HepG2 (cell line): ENCODE data around the gene ASPHD1. TPM values are rescaled to one million over a fixed set of nuclear protein-coding genes. Genes with fewer than 3 reads are reported as not detected.

Experiments
- FIP1L1 ChIP-seq: fragments of 200-400 bp; formaldehyde crosslinking; IDR thresholded peaks from 2 replicates; pipeline ENCODE4 v1.6.1; 2018; ENCODE audit warnings: low read depth, mild to moderate bottlenecking, low read length, moderate library complexity, borderline replicate concordance; ENCODE audit not compliant: insufficient read depth
- FOXO4 ChIP-seq: sonication (generic); formaldehyde crosslinking; conservative IDR thresholded peaks from 2 replicates; pipeline ENCODE4 v1.8.1; 2023; ENCODE audit warnings: missing genetic modification reagents
- GMEB2 ChIP-seq: IDR thresholded peaks from 2 replicates; pipeline ENCODE4 v1.6.1; 2016; ENCODE audit warnings: missing biosample characterization, missing genetic modification reagents, low read depth
- HMGA1 ChIP-seq: sonication (generic); formaldehyde crosslinking; conservative IDR thresholded peaks from 2 replicates; pipeline ENCODE4 v1.4.0; 2020; ENCODE audit warnings: missing genetic modification reagents
- KDM3A ChIP-seq: IDR thresholded peaks from 2 replicates; pipeline ENCODE4 v1.6.1; 2018; ENCODE audit warnings: low read depth, missing compliant biosample characterization
- MIER3 ChIP-seq: IDR thresholded peaks from 2 replicates; pipeline ENCODE4 v1.6.1; 2016; ENCODE audit warnings: missing compliant biosample characterization, borderline replicate concordance
- MTF1 ChIP-seq: sonication (generic); formaldehyde crosslinking; IDR thresholded peaks from 2 replicates; pipeline ENCODE4 v1.5.0; 2020; ENCODE audit warnings: missing genetic modification reagents
- MTF2 ChIP-seq: sonication (generic); formaldehyde crosslinking; IDR thresholded peaks from 2 replicates; pipeline ENCODE4 v1.5.0; 2020; ENCODE audit warnings: missing genetic modification reagents, borderline replicate concordance
- NCOA1 ChIP-seq: sonication (generic); formaldehyde crosslinking; IDR thresholded peaks from 2 replicates; pipeline ENCODE4 v1.9.0; 2021; ENCODE audit warnings: missing genetic modification reagents
- NPAS2 ChIP-seq: sonication (generic); formaldehyde crosslinking; IDR thresholded peaks from 2 replicates; pipeline ENCODE4 v1.8.0; 2022; ENCODE audit warnings: mild to moderate bottlenecking, missing genetic modification reagents, borderline replicate concordance
- REL ChIP-seq: sonication (generic); formaldehyde crosslinking; conservative IDR thresholded peaks from 2 replicates; pipeline ENCODE4 v1.8.0; 2022; ENCODE audit warnings: mild to moderate bottlenecking, missing genetic modification reagents, moderate library complexity
- RERE ChIP-seq: IDR thresholded peaks from 2 replicates; pipeline ENCODE4 v1.6.1; 2016; ENCODE audit warnings: low read depth, missing genetic modification reagents, missing compliant biosample characterization
- SKI ChIP-seq: fragments of 450-650 bp; IDR thresholded peaks from one replicate; pipeline ENCODE4 v1.6.1; 2018; ENCODE audit warnings: mild to moderate bottlenecking; ENCODE audit not compliant: partially characterized antibody
- SMC3 ChIP-seq: IDR thresholded peaks from 2 replicates; pipeline ENCODE4 v1.6.1; 2011; ENCODE audit warnings: low read length, improper control_type of control experiment
- TAF15 ChIP-seq: fragments of 200-400 bp; formaldehyde crosslinking; IDR thresholded peaks from one replicate; pipeline ENCODE4 v1.6.1; 2018; ENCODE audit warnings: mild to moderate bottlenecking, low read depth, low read length; ENCODE audit not compliant: poor library complexity, severe bottlenecking
- TGIF2 ChIP-seq: IDR thresholded peaks from 2 replicates; pipeline ENCODE4 v1.6.1; 2016; ENCODE audit warnings: control low read depth, missing compliant biosample characterization
- YEATS2 ChIP-seq: sonication (generic); formaldehyde crosslinking; IDR thresholded peaks from 2 replicates; pipeline ENCODE4 v1.4.0; 2020; ENCODE audit warnings: missing genetic modification reagents, borderline replicate concordance
- ZNF143 ChIP-seq: sonication (generic); formaldehyde crosslinking; IDR thresholded peaks from 2 replicates; pipeline ENCODE4 v1.4.0; 2020; ENCODE audit warnings: missing genetic modification reagents
- ZNF460 ChIP-seq: sonication (generic); formaldehyde crosslinking; IDR thresholded peaks from 2 replicates; pipeline ENCODE4 v1.5.1; 2020; ENCODE audit warnings: missing genetic modification reagents, mild to moderate bottlenecking, borderline replicate concordance
- ZNF513 ChIP-seq: sonication (generic); formaldehyde crosslinking; conservative IDR thresholded peaks from 2 replicates; pipeline ENCODE4 v1.5.0; 2020; ENCODE audit warnings: missing genetic modification reagents
- polyA plus RNA-seq, 8 experiments: library from polyadenylated mRNA; depleted of rRNA in 3 of 8; stranded (reverse) in 7 of 8; unstranded in 1 of 8; fragments of >200 nt; fragmentation: Illumina TruSeq in 4 of 8; extraction: Trizol in 4 of 8; gene quantifications; 2 replicates each; pipeline versions ENCODE4 v1.2.1 to v1.2.3, GENCODE V29; 2011 to 2016; ENCODE audit warnings: low read depth in 4 of 8, missing spikeins in 1 of 8, mixed read lengths in 1 of 8; ENCODE audit not compliant: insufficient read depth in 1 of 8
- total RNA-seq, 5 experiments: library from RNA; depleted of rRNA; stranded (reverse); fragments of >200 nt; fragmentation: Illumina TruSeq; extraction: Trizol; gene quantifications; 2 replicates each; pipeline ENCODE4 v1.2.3, GENCODE V29; 2016; ENCODE audit warnings: low read depth in 1 of 5

The ASPHD1 gene
- total and polyA plus RNA-seq, 2 of the 13 experiments (the other 11 are each of a cell fraction or from before 2014, with no cell fraction given), result 13.1 to 19.7 TPM

GRCh38 chr16:29862884-29863668, 37.2 kb upstream of the ASPHD1 start, which contains the start of gene CDIPT (continued):
- TF ChIP-seq REL (CRISPR knock-in tag) (0 out of 2 replicates have a peak, but pooled peaks have one; percentile 48), FOXO4 (CRISPR knock-in tag) (no peak), NPAS2 (CRISPR knock-in tag) (no peak), HMGA1 (CRISPR knock-in tag) (no peak), MIER3 (CRISPR knock-in tag) (peak; percentile 95), ZNF460 (no peak), ZNF143 (CRISPR knock-in tag) (peak; percentile 57; the same call in 1 of the 2 replicates), YEATS2 (CRISPR knock-in tag) (peak; percentile 96), MTF1 (CRISPR knock-in tag) (no peak), NCOA1 (CRISPR knock-in tag) (0 out of 2 replicates have a peak, but pooled peaks have one; percentile 21), TGIF2 (peak; percentile 52; the same call in 1 of the 2 replicates), MTF2 (no peak), FIP1L1 (no peak), KDM3A (CRISPR knock-in tag) (peak; percentile 91), RERE (CRISPR knock-in tag) (no peak), GMEB2 (CRISPR knock-in tag) (peak; percentile 68), ZNF513 (0 out of 2 replicates have a peak, but pooled peaks have one; percentile 89), TAF15 (no peak), SKI (peak; percentile 73), SMC3 (no peak; the same call in 1 of the 2 replicates)
